NCI-H2107 treated with DMSO at 0.1 percent for 48 hours (cell line): ENCODE measurements around the gene PET117.
"Not testable (repeated sequence)": the region's sequence is repeated elsewhere in the genome, so short reads cannot be mapped to it uniquely, and the experiment has no call there.

ENCODE experiments used
- DNase-seq: peaks from one replicate; lab custom pipeline; 2025; ENCODE audit not compliant: unreplicated experiment; lab: John Stamatoyannopoulos, UW

Gene PET117, protein sequence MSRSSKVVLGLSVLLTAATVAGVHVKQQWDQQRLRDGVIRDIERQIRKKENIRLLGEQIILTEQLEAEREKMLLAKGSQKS

DNA sequence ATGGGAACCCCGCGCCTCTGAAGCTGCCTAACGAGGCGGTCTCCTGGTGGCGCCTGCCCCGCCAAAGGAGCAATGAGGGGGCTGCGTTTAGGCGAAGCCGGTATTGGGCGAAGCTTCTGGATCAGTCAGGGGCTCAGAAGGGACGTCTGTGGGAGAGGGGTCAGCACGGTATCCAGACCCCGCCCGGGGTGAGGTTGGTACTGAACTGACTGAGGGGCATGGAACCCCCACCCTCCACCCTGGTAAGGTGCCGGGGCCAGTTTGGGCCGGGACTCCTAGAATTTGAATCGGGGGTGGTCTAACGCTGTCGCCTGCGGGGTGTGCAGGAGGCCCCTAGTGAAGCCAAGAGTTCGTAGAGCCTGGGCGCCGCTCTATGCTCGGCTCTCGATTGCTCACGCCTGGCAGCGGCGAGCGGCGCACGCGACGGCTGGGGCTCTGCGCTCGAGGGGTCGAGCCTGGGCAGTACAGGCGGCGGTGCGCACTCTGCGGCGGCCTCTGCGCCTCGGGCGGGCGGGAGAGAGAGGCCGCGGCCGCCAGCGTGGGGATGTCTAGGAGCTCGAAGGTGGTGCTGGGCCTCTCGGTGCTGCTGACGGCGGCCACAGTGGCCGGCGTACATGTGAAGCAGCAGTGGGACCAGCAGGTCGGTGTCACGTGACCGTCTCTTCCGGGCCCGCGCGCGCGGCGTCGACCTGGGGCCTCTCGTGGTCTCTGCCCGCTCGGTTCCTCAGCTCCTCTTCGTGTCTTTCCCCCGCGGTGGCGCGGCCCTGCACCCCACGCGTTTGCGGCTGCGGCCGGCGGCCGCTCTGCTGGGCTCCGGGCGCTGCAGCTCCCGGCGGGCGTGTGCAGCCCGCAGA, at the start of gene PET117, which contains the start of gene KAT14:
PET117 (plus strand) TSS at position 452 of the 854 bp plus-strand sequence; CDS start at position 545, 93 bp downstream.
KAT14 (plus strand) TSS at position 452 of the 854 bp plus-strand sequence. CDS start 4,798 bp downstream, outside the sequence.
- peak; percentile 70 for DNase-seq

DNA sequence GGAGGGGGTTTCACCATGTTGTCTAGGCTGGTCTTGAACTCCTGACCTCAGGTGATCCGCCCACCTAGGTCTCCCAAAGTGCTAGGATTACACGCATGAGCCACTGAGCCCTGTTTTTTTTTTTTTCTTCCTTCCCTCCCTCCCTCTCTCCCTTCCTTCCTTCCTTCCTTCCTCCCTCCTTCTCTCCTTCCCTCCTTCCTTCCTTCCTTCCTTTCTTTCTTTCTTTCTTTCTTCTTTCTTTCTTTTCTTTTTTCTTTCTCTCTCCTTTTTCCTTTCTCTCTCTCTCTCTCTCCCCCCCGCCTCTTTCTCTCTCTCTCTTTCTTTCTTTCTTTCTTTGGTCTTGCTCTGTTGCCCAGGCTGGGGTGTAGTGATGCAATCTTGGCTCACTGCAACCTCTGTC, 49.4 kb upstream of the PET117 start:
- not testable (repeated sequence) for DNase-seq

DNA sequence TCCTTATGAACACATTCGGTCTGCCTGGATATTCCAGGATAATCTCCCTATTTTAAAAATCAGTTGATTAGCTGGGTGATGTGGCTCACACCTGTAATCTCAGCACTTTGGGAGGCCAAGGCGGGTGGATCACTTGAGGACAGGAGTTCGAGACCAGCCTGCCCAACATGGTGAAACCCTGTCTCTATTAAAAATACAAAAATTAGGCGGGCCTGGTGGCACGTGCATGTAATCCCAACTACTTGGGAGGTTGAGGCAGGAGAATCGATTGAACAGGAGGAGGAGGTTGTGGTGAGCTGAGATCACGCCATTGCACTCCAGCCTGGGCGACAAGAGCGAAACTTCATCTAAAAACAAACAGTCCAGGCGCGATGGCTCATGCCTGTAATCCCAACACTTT, 48.8 kb upstream of the PET117 start:
- not testable (repeated sequence) for DNase-seq

DNA sequence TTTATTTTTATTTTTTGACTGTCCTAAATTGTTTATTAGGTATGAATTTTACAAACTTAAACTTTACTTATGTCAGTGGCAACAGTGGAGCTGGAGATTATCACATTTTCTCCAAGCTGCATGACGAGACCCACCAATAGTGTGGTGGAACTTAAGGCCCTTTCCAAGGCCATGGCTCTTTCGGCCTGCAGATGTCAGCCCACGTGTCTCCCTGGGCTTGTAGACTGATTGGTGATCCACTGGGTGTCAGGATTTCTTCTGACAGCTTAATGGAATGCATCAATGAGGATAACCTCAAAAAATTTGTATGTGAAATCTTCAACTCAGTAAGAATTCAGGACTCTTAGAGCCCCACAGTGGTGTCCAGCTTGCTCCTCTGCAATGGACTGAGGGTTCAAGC, 47.6 kb upstream of the PET117 start:
- no peak for DNase-seq

DNA sequence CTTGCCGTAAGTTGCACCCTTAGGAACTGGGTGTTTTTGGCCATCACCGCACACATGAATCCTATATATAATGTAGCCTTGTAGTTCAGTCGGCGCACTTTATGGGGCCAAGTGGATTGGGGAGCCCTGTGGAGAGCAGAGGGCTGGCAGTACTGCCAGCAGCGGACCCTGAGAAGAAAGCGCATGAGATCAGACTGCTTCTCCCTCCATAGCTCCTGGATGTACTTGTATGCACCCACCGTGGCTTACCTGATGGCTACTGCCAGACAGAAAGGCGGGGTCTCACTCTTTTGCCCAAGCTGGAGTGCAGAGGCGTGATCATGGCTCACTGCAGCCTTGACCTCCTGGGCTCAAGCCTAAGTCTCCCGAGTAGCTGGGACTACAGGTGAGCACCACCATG, 47.2 kb upstream of the PET117 start:
- no peak for DNase-seq

DNA sequence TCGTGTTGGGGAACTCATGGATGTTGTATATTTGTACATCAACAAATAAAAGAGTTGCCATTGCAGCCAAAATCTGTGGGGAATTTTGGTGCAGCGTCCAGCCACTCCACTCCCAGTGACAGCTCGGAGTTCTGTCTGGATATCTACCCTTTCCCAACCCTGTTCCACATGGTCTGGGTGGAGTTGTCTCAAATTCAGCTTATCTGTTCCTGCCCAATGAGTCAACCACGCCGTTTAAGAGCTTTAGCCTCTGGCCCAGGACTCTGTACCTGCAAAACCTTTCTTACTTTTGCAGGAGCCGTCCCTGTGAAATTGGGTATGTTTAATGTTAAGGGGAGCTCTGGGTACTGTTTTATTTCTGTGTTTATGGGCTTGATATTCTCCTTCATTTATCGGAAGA, 46.0 kb upstream of the PET117 start:
- no peak for DNase-seq

DNA sequence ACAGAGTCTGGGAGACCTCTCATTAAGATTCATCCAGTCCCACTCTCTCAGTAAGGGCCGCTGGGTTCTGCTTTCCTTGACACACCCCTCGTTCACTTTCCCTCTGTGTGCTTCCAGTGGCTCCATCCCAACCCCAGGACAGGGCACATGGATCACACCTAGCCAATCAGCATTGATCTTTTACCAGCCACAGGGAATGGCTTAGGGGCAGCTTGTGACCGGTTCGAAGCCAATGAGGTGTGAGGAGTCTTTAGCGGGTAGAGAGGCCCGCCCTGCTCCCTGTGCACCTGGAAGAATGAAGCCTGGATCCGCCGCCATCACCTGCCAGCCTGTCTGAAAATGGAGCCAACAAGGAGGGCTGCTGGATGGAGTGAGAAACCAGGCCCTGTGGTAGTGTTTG, 44.8 kb upstream of the PET117 start:
- DNase-seq, result no peak

DNA sequence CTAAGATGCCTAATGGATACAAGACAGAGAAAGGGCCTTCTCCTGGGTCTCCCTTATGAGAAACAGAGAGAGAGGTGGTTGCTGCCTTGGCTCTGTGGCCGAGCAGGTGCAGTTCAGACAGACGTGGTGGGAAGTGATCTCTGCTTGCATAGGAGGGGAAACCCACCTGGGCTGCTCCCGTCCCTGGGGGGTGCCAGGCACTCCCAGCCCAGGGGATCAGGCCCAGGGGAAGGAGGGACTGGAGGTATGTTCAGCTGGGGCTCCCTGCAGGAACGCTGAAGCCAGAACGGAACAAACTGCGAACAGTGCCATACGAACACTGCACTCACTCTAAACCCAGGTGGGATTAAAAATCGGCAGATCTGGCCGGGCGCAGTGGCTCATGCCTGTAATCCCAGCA, 44.3 kb upstream of the PET117 start:
- no peak for DNase-seq

DNA sequence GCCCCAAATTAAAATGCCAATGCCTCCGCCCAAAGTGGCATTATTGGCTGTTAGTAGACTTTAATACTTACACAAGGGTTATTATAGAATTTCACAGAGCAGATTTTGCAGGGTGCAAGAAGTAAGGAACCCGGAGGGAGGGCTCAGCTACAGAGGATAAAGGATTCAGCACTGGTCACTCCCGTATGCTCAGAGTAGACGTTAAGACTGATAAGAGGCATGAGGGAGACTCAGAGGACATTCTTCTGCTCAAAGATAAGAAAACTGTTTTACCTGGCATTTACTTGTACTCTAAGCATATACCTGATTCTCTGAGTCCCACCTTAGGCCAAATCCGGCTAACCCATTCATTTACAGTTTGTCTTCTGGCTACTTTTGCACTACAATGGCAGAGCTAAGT, 43.5 kb upstream of the PET117 start:
- DNase-seq, result no peak

DNA sequence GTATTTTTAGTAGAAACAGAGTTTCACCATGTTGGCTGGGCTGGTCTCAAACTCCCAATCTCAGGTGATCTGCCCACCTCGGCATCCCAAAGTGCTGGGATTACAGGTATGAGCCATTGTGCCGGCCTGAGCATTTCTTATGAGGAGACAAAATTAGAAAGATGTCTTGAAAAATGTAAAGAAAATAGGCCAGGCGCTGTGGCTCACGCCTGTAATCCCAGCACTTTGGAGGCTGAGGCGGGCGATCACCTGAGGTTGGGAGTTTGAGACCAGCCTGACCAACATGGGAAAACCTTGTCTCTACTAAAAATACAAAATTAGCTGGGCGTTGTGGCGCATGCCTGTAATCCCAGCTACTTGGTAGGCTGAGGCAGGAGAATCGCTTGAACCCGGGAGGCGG, 37.1 kb upstream of the PET117 start:
- DNase-seq, result not testable (repeated sequence)

DNA sequence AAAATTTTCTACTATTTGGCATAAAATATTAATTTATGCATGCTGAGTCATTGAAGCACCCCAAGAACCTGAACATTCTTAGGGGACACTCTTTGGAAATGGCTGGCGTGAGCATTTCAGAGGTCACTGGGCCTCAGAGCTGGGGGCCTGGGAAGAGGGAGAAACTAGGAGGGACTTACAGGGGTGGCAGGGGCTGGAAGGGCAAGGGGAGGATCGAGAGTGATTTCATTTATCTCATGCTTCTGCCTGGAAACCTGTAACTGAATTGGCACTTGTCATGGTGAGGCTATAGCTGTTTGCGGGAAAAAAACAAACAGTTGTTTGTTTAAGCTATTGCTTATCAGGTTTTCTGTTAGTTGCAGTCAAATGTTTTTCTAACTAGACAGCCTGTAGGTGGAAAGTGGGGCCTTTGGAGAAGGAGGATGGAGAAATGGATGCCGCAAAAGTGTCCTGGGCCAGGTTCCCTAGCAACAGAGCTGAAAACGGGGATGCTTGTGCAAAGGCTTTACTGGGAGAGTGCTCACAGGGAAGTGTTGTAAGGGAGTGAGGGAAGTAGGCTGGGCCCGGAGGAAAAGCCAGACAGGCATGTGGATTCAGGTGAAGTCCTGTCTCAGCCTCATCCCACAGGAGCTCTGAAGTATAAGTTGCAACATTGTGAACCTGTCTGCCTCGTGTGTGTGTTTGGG, 36.4 kb upstream of the PET117 start:
- DNase-seq, result no peak

DNA sequence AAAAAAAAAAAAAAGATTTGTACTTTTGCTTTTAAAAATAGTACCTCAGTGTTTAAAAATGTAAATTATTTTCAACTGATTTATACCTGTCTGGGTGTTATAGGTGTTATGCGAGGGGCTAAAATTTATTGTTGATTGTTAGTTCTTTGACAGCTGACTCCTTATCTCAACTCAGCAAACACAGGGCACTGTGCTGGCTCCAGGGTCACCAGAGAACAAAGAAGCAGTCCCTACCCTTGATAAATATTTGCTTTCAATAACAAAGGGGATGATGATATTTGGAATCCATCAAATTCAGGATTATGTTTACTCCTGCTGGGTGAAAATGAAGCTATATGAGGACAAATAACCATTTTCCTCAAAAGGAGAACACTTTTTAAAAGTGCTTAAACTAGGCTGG, 34.2 kb upstream of the PET117 start:
- DNase-seq, result no peak

DNA sequence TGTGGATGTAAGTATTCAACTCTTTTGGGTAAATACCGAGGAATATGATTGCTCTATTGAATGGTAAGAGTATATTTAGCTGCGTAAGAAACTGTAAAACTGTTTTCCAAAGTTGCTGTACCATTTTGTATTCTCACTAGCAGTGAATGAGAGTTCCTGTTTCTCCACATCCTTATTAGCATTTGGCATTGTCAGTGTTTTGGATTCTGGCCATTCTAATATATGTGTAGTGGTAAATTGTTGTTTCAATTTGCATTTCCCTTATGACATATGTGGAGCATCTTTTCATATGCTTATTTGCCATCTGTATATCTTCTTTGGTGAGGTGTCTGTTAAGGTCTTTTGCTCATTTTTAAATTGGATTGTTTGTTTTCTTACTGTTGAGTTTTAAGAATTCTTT, 29.3 kb upstream of the PET117 start:
- DNase-seq, result no peak

DNA sequence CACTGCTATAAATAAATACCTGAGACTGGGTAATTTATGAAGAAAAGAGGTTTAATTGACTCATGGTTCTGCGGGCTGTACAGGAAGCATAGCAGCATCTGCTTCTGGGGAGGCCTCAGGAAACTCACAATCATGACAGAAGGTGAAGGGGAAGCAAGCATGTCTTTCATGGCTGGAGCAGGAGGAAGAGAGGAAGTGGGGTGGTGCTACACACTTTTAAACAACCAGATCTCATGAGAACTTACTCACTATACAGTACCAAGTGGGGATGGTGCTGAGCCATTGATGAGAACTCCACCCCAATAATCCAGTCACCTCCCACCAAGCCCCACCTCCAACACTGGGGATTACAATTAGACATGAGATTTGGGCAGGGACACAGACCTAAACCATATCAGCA, 9.1 kb upstream of the PET117 start:
- DNase-seq, result not testable (repeated sequence)

DNA sequence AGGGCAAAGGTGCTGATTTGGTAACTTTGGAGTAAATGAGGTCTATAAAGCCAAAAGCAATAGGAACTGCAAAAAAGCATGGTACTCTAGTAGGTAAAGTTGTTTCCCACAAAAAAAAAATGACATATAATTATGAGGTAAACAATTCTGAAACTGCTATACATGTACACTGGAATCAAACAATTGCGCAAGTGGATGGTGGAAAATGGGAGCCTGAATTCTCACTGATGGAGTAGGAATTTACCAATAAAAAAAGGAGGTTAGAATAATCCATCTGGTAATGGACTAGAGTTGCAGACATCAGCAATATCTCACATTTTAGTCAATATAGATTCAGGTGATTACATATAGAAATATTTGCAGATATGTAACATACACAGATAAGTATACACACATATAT, 5.0 kb upstream of the PET117 start:
- DNase-seq, result no peak

DNA sequence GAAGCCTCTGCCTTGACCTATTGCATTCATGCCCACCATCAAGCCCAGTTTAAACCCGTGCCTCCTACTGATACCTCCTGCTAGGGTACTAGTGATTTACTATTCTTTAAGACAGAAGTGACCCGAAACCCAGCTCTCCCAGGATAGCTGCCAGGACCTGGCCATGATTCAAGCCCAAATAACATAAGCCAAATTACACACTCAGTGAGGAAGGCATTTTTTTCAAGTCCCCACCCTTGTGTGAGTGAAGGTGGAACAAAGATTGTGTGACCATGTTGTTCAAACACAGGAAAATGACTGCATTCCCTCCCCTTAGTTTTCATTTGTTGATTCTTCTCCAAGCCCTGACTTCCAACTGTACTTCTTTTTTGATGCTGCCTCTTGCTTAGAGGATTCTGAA, 3.7 kb upstream of the PET117 start:
- DNase-seq, result no peak

DNA sequence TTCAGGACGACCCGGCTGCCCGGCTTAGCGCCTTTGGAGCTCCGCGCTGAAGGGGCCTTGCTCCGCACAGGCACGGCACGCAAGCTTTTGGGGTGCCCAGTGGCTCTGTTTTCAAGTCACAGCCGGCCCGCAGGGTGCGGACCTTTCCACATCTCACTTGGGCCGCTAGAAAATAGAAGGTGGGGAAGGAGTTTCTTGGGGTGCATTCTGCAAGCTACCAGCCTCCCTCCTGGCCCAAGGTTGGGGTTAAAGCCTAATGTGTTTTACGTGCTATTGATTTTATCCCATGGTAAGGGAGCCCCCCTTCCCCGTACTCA, 561 bp downstream of the PET117 start:
- no peak for DNase-seq

DNA sequence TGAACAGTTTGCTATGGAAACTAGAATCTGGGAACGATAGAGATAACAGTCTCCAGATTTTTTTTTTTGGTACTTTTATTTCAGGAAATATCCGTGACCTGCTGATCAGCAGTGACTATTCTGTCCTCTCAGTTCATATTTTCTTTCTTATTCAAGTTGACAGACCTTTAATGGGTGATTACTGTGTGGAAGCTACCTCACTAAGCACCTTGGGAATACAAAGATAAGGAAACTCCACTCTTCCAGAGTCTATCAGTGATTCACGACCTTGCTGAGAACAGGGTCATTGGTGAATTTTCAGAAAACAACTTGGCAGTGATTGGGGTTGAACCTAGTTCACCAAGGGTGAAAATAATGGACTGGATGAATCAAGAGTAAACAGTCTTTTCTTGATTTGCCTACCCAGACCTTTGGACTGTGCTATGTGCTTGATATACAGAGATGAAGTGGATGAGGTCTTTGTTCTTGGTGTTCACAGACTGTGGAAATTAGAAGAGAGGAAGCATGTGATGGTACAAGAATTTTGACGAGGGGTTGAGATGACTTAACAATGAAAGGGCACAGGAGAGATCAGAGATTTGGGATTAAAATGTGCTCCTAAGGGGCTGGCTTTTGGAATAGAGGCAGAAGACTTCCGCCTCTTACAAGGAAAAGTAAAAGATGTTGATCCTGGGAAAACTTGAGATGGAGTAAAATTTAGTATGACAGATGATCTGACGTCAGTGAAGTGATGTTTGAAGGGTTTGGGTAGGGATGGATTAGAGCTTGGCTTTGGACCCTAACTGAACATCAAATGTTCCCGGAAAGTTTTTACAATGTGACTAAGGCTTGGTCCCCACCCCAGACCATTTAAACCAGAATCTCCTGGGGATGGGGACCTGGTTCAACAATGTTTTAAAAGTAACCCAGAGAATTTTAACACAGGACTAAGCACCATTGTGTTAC, 1.2 kb downstream of the PET117 start:
- DNase-seq, result no peak

DNA sequence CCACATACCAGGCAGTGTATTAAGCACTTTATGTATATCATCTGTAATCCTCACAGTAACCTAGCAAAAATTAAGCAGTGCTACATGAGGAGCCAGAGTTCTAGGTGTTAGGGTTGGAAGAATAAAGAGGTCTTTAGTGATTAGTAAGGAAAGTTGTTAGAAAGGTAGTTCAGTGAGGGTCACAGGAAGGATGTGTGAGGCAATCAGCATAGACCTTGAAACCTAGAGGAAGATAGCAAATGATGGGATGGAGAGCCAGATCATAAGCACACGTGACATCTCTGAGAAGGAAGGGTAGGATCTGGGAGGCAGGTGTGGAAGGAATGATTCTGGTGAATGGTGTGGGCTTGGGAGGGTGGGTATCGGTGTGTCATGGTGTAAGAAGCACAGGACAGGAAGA, 2.2 kb downstream of the PET117 start:
- no peak for DNase-seq

DNA sequence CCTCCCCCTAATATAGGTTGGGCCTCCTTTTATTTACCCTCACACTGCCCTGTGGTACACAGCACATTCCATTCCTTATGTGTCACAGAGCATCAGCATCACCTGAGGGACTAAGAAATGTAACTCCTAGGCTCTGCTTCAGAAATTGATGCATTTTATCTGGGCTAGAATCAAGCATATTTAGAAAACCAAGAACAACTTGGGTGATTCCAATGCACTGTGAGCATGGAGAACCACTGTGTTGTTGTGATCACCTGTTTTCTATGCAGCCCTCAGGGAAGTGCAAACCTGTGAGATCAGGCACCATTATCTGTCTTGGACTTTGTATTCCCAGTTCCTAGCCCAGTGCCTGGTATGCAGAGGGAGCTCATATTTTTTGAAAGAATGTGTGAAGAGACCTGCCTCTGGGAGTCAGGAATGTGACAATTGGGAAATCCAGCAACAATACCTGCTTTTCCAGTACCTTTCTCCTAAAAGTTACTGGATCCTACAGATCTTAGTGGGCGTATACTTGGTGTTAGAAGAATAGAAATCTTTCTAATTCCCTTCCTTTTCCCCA, 7.0 kb downstream of the PET117 start:
- DNase-seq, result no peak

DNA sequence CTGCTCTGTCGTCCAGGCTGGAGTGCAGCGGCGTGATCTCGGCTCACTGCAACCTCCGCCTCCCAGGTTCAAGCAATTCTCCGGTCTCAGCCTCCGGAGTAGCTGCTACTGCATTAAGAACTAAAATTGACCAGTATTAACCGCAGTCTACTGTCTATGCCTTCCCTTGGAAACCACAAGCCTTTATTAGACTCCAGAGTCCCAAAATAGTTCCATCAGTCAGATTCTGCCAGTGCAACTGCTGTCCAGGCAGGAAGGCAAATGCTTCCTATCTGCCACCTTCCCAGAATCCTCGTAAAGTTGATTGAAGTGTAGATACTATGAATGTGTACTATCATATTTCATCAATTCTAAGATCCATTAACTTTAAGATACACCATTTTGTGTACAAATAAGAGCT, 16.7 kb downstream of the PET117 start:
- no peak for DNase-seq
